SJSA1 (cell line): ENCODE measurements around the gene C22orf39. TPM values are rescaled to one million over a fixed set of nuclear protein-coding genes. Genes with fewer than 3 reads are reported as not detected.

Source experiments
- DNase-seq, 2 experiments: peaks; one replicate each; pipeline ENCODE4 v3.0.0-alpha.2; 2015 to 2020; ENCODE audit warnings: low spot score in 2 of 2, low read depth in 1 of 2
- H3K27ac ChIP-seq: fragments of 250-450 bp; sonication (Bioruptor Pico); 2 replicates; pipeline ENCODE4 v1.5.1; 2020; ENCODE audit warnings: mild to moderate bottlenecking, moderate library complexity
- H3K27me3 ChIP-seq: fragments of 250-450 bp; sonication (Bioruptor Pico); replicated peaks from 2 replicates; pipeline ENCODE4 v1.5.1; 2020; ENCODE audit warnings: mild to moderate bottlenecking, moderate library complexity
- H3K36me3 ChIP-seq: fragments of 250-450 bp; sonication (Bioruptor Pico); 2 replicates; pipeline ENCODE4 v1.5.1; 2020; ENCODE audit warnings: mild to moderate bottlenecking
- H3K4me1 ChIP-seq: fragments of 250-450 bp; sonication (Bioruptor Pico); replicated peaks from 2 replicates; pipeline ENCODE4 v1.6.1; 2021; ENCODE audit warnings: mild to moderate bottlenecking
- H3K4me3 ChIP-seq: fragments of 250-450 bp; sonication (Bioruptor Pico); 2 replicates; pipeline ENCODE4 v1.5.1; 2020; ENCODE audit warnings: mild to moderate bottlenecking
- H3K9me3 ChIP-seq: fragments of 250-450 bp; sonication (Bioruptor Pico); replicated peaks from 2 replicates; pipeline ENCODE4 v1.5.1; 2020; ENCODE audit warnings: mild to moderate bottlenecking
- total RNA-seq: library from RNA; depleted of rRNA; stranded (reverse); fragments of >200 nt; shearing (Covaris generic); gene quantifications from 2 replicates; pipeline ENCODE4 v1.2.3, GENCODE V29; 2014

The C22orf39 gene
- total RNA-seq, 1 experiment from 2014 or later: 43.2 TPM

GRCh38 chr22:19482297-19482696 lies 34.8 kb upstream of the C22orf39 start:
- no peak overlapping the region for H3K27ac ChIP-seq

GRCh38 chr22:19480789-19481188 lies 33.3 kb upstream of the C22orf39 start:
- no peaks in the 10 kb centered on the region for H3K9me3 ChIP-seq
- no peak overlapping the region for H3K27ac ChIP-seq
- H3K36me3 ChIP-seq: peaks cover 62% of the 10 kb centered on the region
- H3K27me3 ChIP-seq: no peaks in the 10 kb centered on the region
- DNase-seq: no peak
- peaks cover 17% of the 10 kb centered on the region for H3K4me1 ChIP-seq
- H3K4me3 ChIP-seq: peak overlapping the region; percentile 64

More at GRCh38 chr22:19482297-19482696, 34.8 kb upstream of the C22orf39 start:
- Histone ChIP-seq H3K9me3 (no peaks in the 10 kb centered on the region), H3K4me1 (peaks cover 15% of the 10 kb centered on the region), H3K27me3 (no peaks in the 10 kb centered on the region), H3K36me3 (peaks cover 58% of the 10 kb centered on the region), H3K4me3 (no peak overlapping the region)
- no peak for DNase-seq

GRCh38 chr22:19480173-19480568 lies 32.7 kb upstream of the C22orf39 start:
- Histone ChIP-seq H3K27me3 (no peaks in the 10 kb centered on the region), H3K36me3 (peaks cover 62% of the 10 kb centered on the region), H3K9me3 (no peaks in the 10 kb centered on the region), H3K4me1 (peaks cover 17% of the 10 kb centered on the region), H3K27ac (peak overlapping the region; percentile 100), H3K4me3 (peak overlapping the region; percentile 64)
- DNase-seq: peak in 1 of 2 experiments; percentile 9

GRCh38 chr22:19479355-19480172 lies 32.1 kb upstream of the C22orf39 start, which contains the start of gene CDC45:
Gene CDC45, plus strand, starts transcription at chr22:19479920. Its CDS starts 49 bp downstream, at chr22:19479969.
- Histone ChIP-seq H3K27ac (peak within 1 kb of the TSS; percentile 100), H3K4me1 (peaks cover 17% of the 10 kb centered on the region), H3K9me3 (no peaks in the 10 kb centered on the region), H3K27me3 (no peaks in the 10 kb centered on the region), H3K36me3 (peaks cover 62% of the 10 kb centered on the region), H3K4me3 (peak within 1 kb of the TSS; percentile 64)
- peak; percentile 97 to 99 for DNase-seq

GRCh38 chr22:19478901-19479354 lies 31.4 kb upstream of the C22orf39 start, which contains the start of gene UFD1:
Gene UFD1, minus strand, starts transcription at chr22:19479193. Its CDS starts 108 bp downstream, at chr22:19479085.
- H3K36me3 ChIP-seq: peaks cover 62% of the 10 kb centered on the region
- H3K4me3 ChIP-seq: peak within 1 kb of the TSS; percentile 64
- DNase-seq: peak in 1 of 2 experiments; percentile 84
- no peaks in the 10 kb centered on the region for H3K27me3 ChIP-seq
- H3K9me3 ChIP-seq: no peaks in the 10 kb centered on the region
- H3K4me1 ChIP-seq: peaks cover 17% of the 10 kb centered on the region
- peak within 1 kb of the TSS; percentile 100 for H3K27ac ChIP-seq

- H3K27me3 ChIP-seq: no peaks in the 10 kb centered on the region
- H3K36me3 ChIP-seq: peaks cover 63% of the 10 kb centered on the region
- H3K9me3 ChIP-seq: no peaks in the 10 kb centered on the region
- H3K27ac ChIP-seq: peak overlapping the region; percentile 100
- H3K4me3 ChIP-seq: peak overlapping the region; percentile 64
- H3K4me1 ChIP-seq: peaks cover 17% of the 10 kb centered on the region
- peak in 1 of 2 experiments; percentile 45 for DNase-seq
These were observed 30.8 kb upstream of the C22orf39 start for GRCh38 chr22:19478045-19478900.

- peak in 1 of 2 experiments; percentile 34 for DNase-seq
- Histone ChIP-seq H3K4me3 (peak overlapping the region; percentile 64), H3K27ac (no peak overlapping the region; the same call in 1 of the 2 replicates), H3K27me3 (no peaks in the 10 kb centered on the region), H3K9me3 (no peaks in the 10 kb centered on the region), H3K36me3 (peaks cover 63% of the 10 kb centered on the region), H3K4me1 (peaks cover 17% of the 10 kb centered on the region)
These were observed 30.0 kb upstream of the C22orf39 start for GRCh38 chr22:19477321-19478044.

- Histone ChIP-seq H3K9me3 (no peaks in the 10 kb centered on the region), H3K4me3 (no peak overlapping the region), H3K27ac (no peak overlapping the region), H3K36me3 (peaks cover 68% of the 10 kb centered on the region), H3K27me3 (no peaks in the 10 kb centered on the region), H3K4me1 (peaks cover 17% of the 10 kb centered on the region)
- DNase-seq: no peak
These were observed 28.5 kb upstream of the C22orf39 start for GRCh38 chr22:19476023-19476422.

- no peaks in the 10 kb centered on the region for H3K27me3 ChIP-seq
- no peak overlapping the region for H3K4me3 ChIP-seq
- no peaks in the 10 kb centered on the region for H3K9me3 ChIP-seq
- H3K36me3 ChIP-seq: peaks cover 83% of the 10 kb centered on the region
- H3K4me1 ChIP-seq: peaks cover 8% of the 10 kb centered on the region
- no peak for DNase-seq
- no peak overlapping the region for H3K27ac ChIP-seq
These were observed 26.1 kb upstream of the C22orf39 start for GRCh38 chr22:19473578-19473977.

- Histone ChIP-seq H3K4me1 (peaks cover 2% of the 10 kb centered on the region), H3K4me3 (no peak overlapping the region), H3K9me3 (no peaks in the 10 kb centered on the region), H3K27me3 (no peaks in the 10 kb centered on the region), H3K36me3 (peaks cover 92% of the 10 kb centered on the region), H3K27ac (no peak overlapping the region)
- no peak for DNase-seq
These were observed 24.7 kb upstream of the C22orf39 start for GRCh38 chr22:19472233-19472632.

- Histone ChIP-seq H3K4me3 (no peak overlapping the region), H3K36me3 (peaks cover 96% of the 10 kb centered on the region), H3K27ac (no peak overlapping the region), H3K9me3 (no peaks in the 10 kb centered on the region), H3K27me3 (no peaks in the 10 kb centered on the region), H3K4me1 (no peaks in the 10 kb centered on the region)
- DNase-seq: no peak
These were observed 24.1 kb upstream of the C22orf39 start for GRCh38 chr22:19471572-19471971.

GRCh38 chr22:19470010-19470409 lies 22.5 kb upstream of the C22orf39 start:
- peaks cover 99% of the 10 kb centered on the region for H3K36me3 ChIP-seq
- no peak overlapping the region for H3K4me3 ChIP-seq
- DNase-seq: no peak
- no peaks in the 10 kb centered on the region for H3K27me3 ChIP-seq
- peaks cover 2% of the 10 kb centered on the region for H3K4me1 ChIP-seq
- H3K9me3 ChIP-seq: no peaks in the 10 kb centered on the region
- H3K27ac ChIP-seq: no peak overlapping the region

GRCh38 chr22:19469421-19469820 lies 21.9 kb upstream of the C22orf39 start:
- H3K4me1 ChIP-seq: peaks cover 8% of the 10 kb centered on the region
- H3K9me3 ChIP-seq: no peaks in the 10 kb centered on the region
- no peaks in the 10 kb centered on the region for H3K27me3 ChIP-seq
- H3K4me3 ChIP-seq: no peak overlapping the region
- no peak overlapping the region for H3K27ac ChIP-seq
- DNase-seq: no peak
- H3K36me3 ChIP-seq: peaks cover 99% of the 10 kb centered on the region
